HEK293 (cell line): Measurements from ENCODE around the gene TLDC2.

Experiments used
- CTCF ChIA-PET: fragments of 350-600 bp; formaldehyde crosslinking; extraction: SDS; loops from one replicate; lab custom pipeline; 2021; ENCODE audit warnings: antibody characterized with exemption; lab: Yijun Ruan, JAX
- POLR2A ChIA-PET: fragments of 300-600 bp; formaldehyde crosslinking; extraction: SDS; loops from one replicate; lab custom pipeline; 2020; ENCODE audit warnings: antibody characterized with exemption, inconsistent platforms; lab: Yijun Ruan, JAX
- H3K27ac ChIP-seq: fragments of 200-500 bp; sonication (Bioruptor generic); 2 replicates; pipeline ENCODE4 v1.5.1; 2014; ENCODE audit warnings: low read depth, low read length, control low read depth, inconsistent platforms; ENCODE audit errors: extremely low read depth
- H3K36me3 ChIP-seq, 2 experiments: fragments of 200-500 bp in 1 of 2; sonication (Bioruptor generic) in 1 of 2; 1 replicate in 1 of 2; 2 replicates in 1 of 2; pipeline ENCODE4 v1.5.1; 2014 to 2017; ENCODE audit warnings: inconsistent platforms in 2 of 2, low read length in 2 of 2; ENCODE audit not compliant: control insufficient read depth in 2 of 2, insufficient read depth in 1 of 2
- H3K4me1 ChIP-seq: fragments of 200-500 bp; sonication (Bioruptor generic); 2 replicates; pipeline ENCODE4 v1.5.1; 2014; ENCODE audit warnings: mild to moderate bottlenecking, low read length, inconsistent platforms; ENCODE audit not compliant: control insufficient read depth, insufficient read depth
- H3K4me3 ChIP-seq: 2 replicates; pipeline ENCODE4 v1.5.1; 2011; ENCODE audit warnings: low read depth, mild to moderate bottlenecking, control low read depth, low read length, moderate library complexity
- H3K9me3 ChIP-seq: fragments of 200-500 bp; sonication (Bioruptor generic); 2 replicates; pipeline ENCODE4 v1.5.1; 2014; ENCODE audit warnings: low read depth, low read length, inconsistent platforms; ENCODE audit not compliant: control insufficient read depth, insufficient read depth
- ATF2 ChIP-seq: fragments of 450-650 bp; formaldehyde crosslinking; IDR thresholded peaks from 2 replicates; pipeline ENCODE4 v1.5.1; 2016; ENCODE audit warnings: missing biosample characterization, missing genetic modification characterization, low read depth
- OSR2 ChIP-seq: fragments of 450-650 bp; formaldehyde crosslinking; IDR thresholded peaks from 2 replicates; pipeline ENCODE4 v1.5.1; 2016; ENCODE audit warnings: missing biosample characterization, missing genetic modification characterization
- PRDM4 ChIP-seq: fragments of 450-650 bp; formaldehyde crosslinking; IDR thresholded peaks from 2 replicates; pipeline ENCODE4 v1.5.1; 2017; ENCODE audit warnings: missing biosample characterization, missing genetic modification characterization
- SP2 ChIP-seq: fragments of 450-650 bp; formaldehyde crosslinking; IDR thresholded peaks from 2 replicates; pipeline ENCODE4 v1.5.1; 2016; ENCODE audit warnings: missing biosample characterization, missing genetic modification characterization
- SP7 ChIP-seq: fragments of 450-650 bp; formaldehyde crosslinking; IDR thresholded peaks from 2 replicates; pipeline ENCODE4 v1.5.1; 2016; ENCODE audit warnings: missing biosample characterization, missing genetic modification characterization
- TSHZ1 ChIP-seq: fragments of 450-650 bp; formaldehyde crosslinking; IDR thresholded peaks from 2 replicates; pipeline ENCODE4 v1.5.1; 2016; ENCODE audit warnings: missing biosample characterization, missing genetic modification characterization, borderline replicate concordance
- ZBTB48 ChIP-seq: fragments of 450-650 bp; formaldehyde crosslinking; IDR thresholded peaks from 2 replicates; pipeline ENCODE4 v1.5.1; 2016; ENCODE audit warnings: missing biosample characterization, missing genetic modification characterization
- ZNF121 ChIP-seq: fragments of 450-650 bp; formaldehyde crosslinking; IDR thresholded peaks from 2 replicates; pipeline ENCODE4 v1.5.1; 2016; ENCODE audit warnings: missing biosample characterization, missing genetic modification characterization
- ZNF138 ChIP-seq: fragments of 450-650 bp; formaldehyde crosslinking; IDR thresholded peaks from 2 replicates; pipeline ENCODE4 v1.5.1; 2016; ENCODE audit warnings: missing biosample characterization, missing genetic modification characterization, borderline replicate concordance
- ZNF169 ChIP-seq: fragments of 450-650 bp; formaldehyde crosslinking; IDR thresholded peaks from 2 replicates; pipeline ENCODE4 v1.5.1; 2016; ENCODE audit warnings: missing biosample characterization, missing genetic modification characterization
- ZNF324 ChIP-seq: fragments of 450-650 bp; formaldehyde crosslinking; IDR thresholded peaks from 2 replicates; pipeline ENCODE4 v1.5.1; 2016; ENCODE audit warnings: missing biosample characterization, missing genetic modification characterization
- ZNF37A ChIP-seq: fragments of 450-650 bp; IDR thresholded peaks from 2 replicates; pipeline ENCODE4 v1.5.1; 2018; ENCODE audit warnings: missing biosample characterization, missing genetic modification characterization
- ZNF560 ChIP-seq: fragments of 450-650 bp; formaldehyde crosslinking; IDR thresholded peaks from 2 replicates; pipeline ENCODE4 v1.5.1; 2017; ENCODE audit warnings: missing biosample characterization, missing genetic modification characterization, borderline replicate concordance
- ZNF585B ChIP-seq: fragments of 450-650 bp; formaldehyde crosslinking; IDR thresholded peaks from 2 replicates; pipeline ENCODE4 v1.5.1; 2016; ENCODE audit warnings: missing biosample characterization, missing genetic modification characterization
- ZNF596 ChIP-seq: fragments of 450-650 bp; IDR thresholded peaks from 2 replicates; pipeline ENCODE4 v1.5.0; 2018; ENCODE audit warnings: missing biosample characterization, mild to moderate bottlenecking, missing genetic modification characterization, moderate library complexity
- ZNF600 ChIP-seq: fragments of 450-650 bp; formaldehyde crosslinking; IDR thresholded peaks from 2 replicates; pipeline ENCODE4 v1.5.1; 2016; ENCODE audit warnings: missing biosample characterization, missing genetic modification characterization
- ZNF610 ChIP-seq: fragments of 450-650 bp; formaldehyde crosslinking; IDR thresholded peaks from 2 replicates; pipeline ENCODE4 v1.5.1; 2016; ENCODE audit warnings: missing biosample characterization, missing genetic modification characterization, borderline replicate concordance
- ZNF785 ChIP-seq: fragments of 450-650 bp; formaldehyde crosslinking; IDR thresholded peaks from 2 replicates; pipeline ENCODE4 v1.5.1; 2016; ENCODE audit warnings: missing biosample characterization, missing genetic modification characterization
- ZSCAN18 ChIP-seq: fragments of 450-650 bp; formaldehyde crosslinking; IDR thresholded peaks from 2 replicates; pipeline ENCODE4 v1.5.1; 2016; ENCODE audit warnings: missing biosample characterization, missing genetic modification characterization

Gene TLDC2

GRCh38 chr20:36866164-36866563 lies 9.8 kb upstream of the TLDC2 start:
- H3K4me3 ChIP-seq, result no peak overlapping the region
- CTCF ChIA-PET, result interaction anchor here (1.2 kb wide), 1 partner anchor 20 kb away, joined by 5 read pairs; no protein-coding TSS in a partner anchor
- H3K4me1 ChIP-seq, result peaks cover 6% of the 10 kb centered on the region; the same call in 1 of the 2 replicates
- H3K36me3 ChIP-seq, result no peaks in the 10 kb centered on the region
- TF ChIP-seq ZNF37A (tag by site-specific recombination) (no peak), ZNF169 (tag by site-specific recombination) (no peak), ZBTB48 (tag by site-specific recombination) (no peak), TSHZ1 (tag by site-specific recombination) (no peak), ZNF560 (tag by site-specific recombination) (no peak), ZNF610 (tag by site-specific recombination) (no peak), ATF2 (tag by site-specific recombination) (no peak), ZNF121 (no peak), SP7 (no peak), SP2 (tag by site-specific recombination) (no peak), ZNF600 (no peak), ZNF138 (tag by site-specific recombination) (no peak), ZNF324 (tag by site-specific recombination) (no peak), OSR2 (tag by site-specific recombination) (no peak), ZNF785 (no peak)
- TF ChIP-seq, all 188 proteins: peak for 0
- Histone ChIP-seq H3K9me3 (no peaks in the 10 kb centered on the region), H3K27ac (no peak overlapping the region)
- POLR2A ChIA-PET, result interaction anchor here (1.0 kb wide), 1 partner anchor 33 kb away, joined by 3 read pairs; no protein-coding TSS in a partner anchor

- CTCF ChIA-PET, result interaction anchor here (0.7 to 1.2 kb wide), 3 partner anchors 20 to 1353 kb away, joined by 3 to 5 read pairs (median 5); no protein-coding TSS in a partner anchor
- POLR2A ChIA-PET, result interaction anchor here (1.0 kb wide), 1 partner anchor 34 kb away, joined by 3 read pairs; no protein-coding TSS in a partner anchor
- H3K4me3 ChIP-seq, result no peak overlapping the region
- no peaks in the 10 kb centered on the region for H3K9me3 ChIP-seq
- peaks cover 3% of the 10 kb centered on the region; the same call in 1 of the 2 replicates for H3K4me1 ChIP-seq
- no peak overlapping the region for H3K27ac ChIP-seq
- peak; percentile 55 for TF ChIP-seq PRDM4 (tag by site-specific recombination)
- TF ChIP-seq ZNF585B, result no peak
- TF ChIP-seq ZNF596 (tag by site-specific recombination), result 0 out of 2 replicates have a peak, but pooled peaks have one; percentile 27
- no peak for TF ChIP-seq ZSCAN18 (tag by site-specific recombination)
- TF ChIP-seq TSHZ1 (tag by site-specific recombination), result no peak
- H3K36me3 ChIP-seq, result no peaks in the 10 kb centered on the region
Observed at GRCh38 chr20:36866681-36867495, 9.1 kb upstream of the TLDC2 start.
